Measurements from ENCODE around the gene CLASP1. TPM values are rescaled to one million over a fixed set of nuclear protein-coding genes. Genes with fewer than 3 reads are reported as not detected.
"Not testable (repeated sequence)": the region's sequence is repeated elsewhere in the genome, so short reads cannot be mapped to it uniquely, and the experiment has no call there.

The CLASP1 gene
- total RNA-seq, 1 donor from 2014 or later: 95.1 TPM

DNA sequence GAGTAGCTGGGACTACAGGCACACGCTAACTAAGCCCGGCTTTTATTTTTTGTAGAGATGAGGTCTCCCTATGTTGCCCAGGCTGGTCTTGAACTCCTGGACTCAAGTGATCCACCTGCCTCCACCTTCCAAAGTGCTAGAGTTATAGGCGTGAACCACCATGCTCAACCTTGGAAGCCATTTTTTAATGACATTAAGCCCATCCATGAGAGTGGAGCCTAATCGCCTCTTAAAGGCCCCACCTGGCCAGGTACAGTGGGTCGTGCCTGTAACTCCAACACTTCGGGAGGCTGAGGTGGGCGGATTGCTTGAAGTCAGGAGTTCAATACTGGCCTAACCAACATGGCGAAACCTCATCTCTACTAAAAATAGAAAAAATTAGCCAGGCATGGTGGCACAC, 322.6 kb downstream of the CLASP1 start:
- H3K4me3 Mint-ChIP-seq (ENCODE audit: unreplicated experiment): no peak overlapping the region
- H3K4me1 Mint-ChIP-seq (ENCODE audit: unreplicated experiment): no peaks in the 10 kb centered on the region
- TF ChIP-seq, protein P1, sequence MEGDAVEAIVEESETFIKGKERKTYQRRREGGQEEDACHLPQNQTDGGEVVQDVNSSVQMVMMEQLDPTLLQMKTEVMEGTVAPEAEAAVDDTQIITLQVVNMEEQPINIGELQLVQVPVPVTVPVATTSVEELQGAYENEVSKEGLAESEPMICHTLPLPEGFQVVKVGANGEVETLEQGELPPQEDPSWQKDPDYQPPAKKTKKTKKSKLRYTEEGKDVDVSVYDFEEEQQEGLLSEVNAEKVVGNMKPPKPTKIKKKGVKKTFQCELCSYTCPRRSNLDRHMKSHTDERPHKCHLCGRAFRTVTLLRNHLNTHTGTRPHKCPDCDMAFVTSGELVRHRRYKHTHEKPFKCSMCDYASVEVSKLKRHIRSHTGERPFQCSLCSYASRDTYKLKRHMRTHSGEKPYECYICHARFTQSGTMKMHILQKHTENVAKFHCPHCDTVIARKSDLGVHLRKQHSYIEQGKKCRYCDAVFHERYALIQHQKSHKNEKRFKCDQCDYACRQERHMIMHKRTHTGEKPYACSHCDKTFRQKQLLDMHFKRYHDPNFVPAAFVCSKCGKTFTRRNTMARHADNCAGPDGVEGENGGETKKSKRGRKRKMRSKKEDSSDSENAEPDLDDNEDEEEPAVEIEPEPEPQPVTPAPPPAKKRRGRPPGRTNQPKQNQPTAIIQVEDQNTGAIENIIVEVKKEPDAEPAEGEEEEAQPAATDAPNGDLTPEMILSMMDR (IDR thresholded peaks at IDR 0.05; ENCODE audit: unreplicated experiment): no peak
- no peak for DNase-seq (ENCODE audit: low spot score)
- H3K27ac Mint-ChIP-seq (ENCODE audit: unreplicated experiment): no peak overlapping the region
- H3K27me3 Mint-ChIP-seq (ENCODE audit: unreplicated experiment): no peaks in the 10 kb centered on the region
- H3K9me3 Mint-ChIP-seq (ENCODE audit: unreplicated experiment): no peaks in the 10 kb centered on the region
- H3K36me3 Mint-ChIP-seq (ENCODE audit: low read depth, unreplicated experiment): no peaks in the 10 kb centered on the region

DNA sequence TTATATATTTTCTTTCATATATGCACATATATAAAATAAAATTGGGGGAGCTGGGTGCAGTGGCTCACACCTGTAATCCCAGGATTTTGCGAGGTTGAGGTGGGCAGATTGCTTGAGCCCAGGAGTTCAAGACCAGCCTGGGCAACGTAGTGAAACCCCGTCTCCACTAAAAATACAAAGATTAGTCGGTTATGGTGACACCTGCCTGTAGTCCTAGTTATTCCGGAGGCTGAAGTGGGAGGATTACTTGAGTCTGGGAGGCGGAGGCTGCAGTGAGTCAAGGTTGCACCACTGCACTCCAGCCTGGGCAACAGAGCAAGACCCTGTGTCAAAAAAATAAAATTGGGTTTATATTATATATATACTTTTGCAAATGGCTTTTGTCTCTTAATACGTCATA, 324.7 kb downstream of the CLASP1 start:
- Mint-ChIP-seq H3K27me3 (ENCODE audit: unreplicated experiment) (no peaks in the 10 kb centered on the region), H3K4me1 (ENCODE audit: unreplicated experiment) (no peaks in the 10 kb centered on the region), H3K27ac (ENCODE audit: unreplicated experiment) (no peak overlapping the region), H3K4me3 (ENCODE audit: unreplicated experiment) (no peak overlapping the region), H3K36me3 (ENCODE audit: low read depth, unreplicated experiment) (no peaks in the 10 kb centered on the region), H3K9me3 (ENCODE audit: unreplicated experiment) (no peaks in the 10 kb centered on the region)
- no peak for DNase-seq (ENCODE audit: low spot score)
- TF ChIP-seq, protein P1 (IDR thresholded peaks at IDR 0.05; ENCODE audit: unreplicated experiment): no peak

DNA sequence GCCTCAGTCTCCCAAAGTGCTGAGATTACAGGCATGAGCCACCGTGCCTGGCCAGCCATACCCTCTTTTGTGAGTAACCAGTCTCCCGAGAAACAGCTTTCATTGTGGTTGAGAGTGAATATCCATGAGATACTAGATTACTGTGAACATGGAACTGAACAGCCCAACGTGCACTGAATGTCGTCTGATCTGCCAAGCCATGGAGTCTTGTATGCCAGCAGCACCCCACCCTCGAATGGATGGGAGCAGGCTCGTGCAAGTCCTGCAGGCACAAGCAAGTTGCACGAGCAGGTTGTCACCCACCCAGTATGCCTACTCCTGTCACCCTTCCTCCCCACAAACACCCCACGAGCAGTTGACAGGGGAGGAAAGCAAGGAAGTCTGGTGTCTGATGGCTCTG, 327.8 kb downstream of the CLASP1 start:
- Mint-ChIP-seq H3K36me3 (ENCODE audit: low read depth, unreplicated experiment) (no peaks in the 10 kb centered on the region), H3K27ac (ENCODE audit: unreplicated experiment) (no peak overlapping the region), H3K9me3 (ENCODE audit: unreplicated experiment) (no peaks in the 10 kb centered on the region), H3K4me1 (ENCODE audit: unreplicated experiment) (no peaks in the 10 kb centered on the region), H3K4me3 (ENCODE audit: unreplicated experiment) (no peak overlapping the region), H3K27me3 (ENCODE audit: unreplicated experiment) (no peaks in the 10 kb centered on the region)
- DNase-seq (ENCODE audit: low spot score): no peak
- TF ChIP-seq, protein P1 (IDR thresholded peaks at IDR 0.05; ENCODE audit: unreplicated experiment): no peak

DNA sequence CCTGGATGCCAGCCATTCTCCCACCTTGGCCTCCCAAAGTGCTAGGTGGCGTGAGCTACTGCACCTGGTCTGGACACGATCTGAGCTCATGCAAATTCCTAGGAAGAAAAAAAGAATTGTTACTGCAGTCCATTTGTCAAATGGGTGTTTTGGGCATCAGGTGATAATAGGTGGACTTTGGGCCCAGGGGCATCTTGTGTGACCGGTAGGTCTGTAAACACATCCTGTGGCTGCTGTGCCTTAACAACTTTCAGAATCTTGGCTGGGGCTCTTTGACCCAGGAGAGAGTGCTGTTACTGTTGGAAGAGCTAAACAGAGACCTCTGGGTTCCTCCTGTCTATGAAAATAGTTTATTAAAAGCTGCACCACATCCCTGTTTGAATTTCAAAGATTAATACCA, 329.3 kb downstream of the CLASP1 start:
- no peak for DNase-seq (ENCODE audit: low spot score)
- H3K27me3 Mint-ChIP-seq (ENCODE audit: unreplicated experiment): peaks cover 1% of the 10 kb centered on the region
- H3K9me3 Mint-ChIP-seq (ENCODE audit: unreplicated experiment): no peaks in the 10 kb centered on the region
- no peak overlapping the region for H3K4me3 Mint-ChIP-seq (ENCODE audit: unreplicated experiment)
- H3K27ac Mint-ChIP-seq (ENCODE audit: unreplicated experiment): no peak overlapping the region
- TF ChIP-seq, protein P1 (IDR thresholded peaks at IDR 0.05; ENCODE audit: unreplicated experiment): no peak
- H3K4me1 Mint-ChIP-seq (ENCODE audit: unreplicated experiment): no peaks in the 10 kb centered on the region
- no peaks in the 10 kb centered on the region for H3K36me3 Mint-ChIP-seq (ENCODE audit: low read depth, unreplicated experiment)

DNA sequence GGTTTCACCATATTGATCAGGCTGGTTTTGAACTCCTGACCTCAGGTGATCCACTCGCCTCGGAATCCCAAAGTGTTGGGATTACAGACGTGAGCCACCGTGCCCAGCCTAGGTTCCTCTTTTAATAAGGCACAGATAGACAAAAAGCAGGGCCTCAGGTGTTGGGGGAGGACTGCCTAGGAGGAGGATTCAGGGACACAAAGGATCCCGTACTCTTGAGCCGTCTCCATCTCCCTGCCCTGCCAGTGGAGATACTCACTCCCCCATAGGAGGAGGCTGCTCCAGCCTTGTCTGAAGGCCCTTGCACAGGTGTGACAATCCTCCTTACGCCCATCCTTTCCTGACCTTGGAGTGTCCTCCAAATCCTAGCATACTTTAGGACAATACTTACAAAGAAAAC, 332.3 kb downstream of the CLASP1 start:
- Mint-ChIP-seq H3K36me3 (ENCODE audit: low read depth, unreplicated experiment) (no peaks in the 10 kb centered on the region), H3K4me3 (ENCODE audit: unreplicated experiment) (no peak overlapping the region), H3K9me3 (ENCODE audit: unreplicated experiment) (no peaks in the 10 kb centered on the region), H3K4me1 (ENCODE audit: unreplicated experiment) (no peaks in the 10 kb centered on the region), H3K27ac (ENCODE audit: unreplicated experiment) (no peak overlapping the region), H3K27me3 (ENCODE audit: unreplicated experiment) (peaks cover 1% of the 10 kb centered on the region)
- TF ChIP-seq, protein P1 (IDR thresholded peaks at IDR 0.05; ENCODE audit: unreplicated experiment): no peak
- no peak for DNase-seq (ENCODE audit: low spot score)

DNA sequence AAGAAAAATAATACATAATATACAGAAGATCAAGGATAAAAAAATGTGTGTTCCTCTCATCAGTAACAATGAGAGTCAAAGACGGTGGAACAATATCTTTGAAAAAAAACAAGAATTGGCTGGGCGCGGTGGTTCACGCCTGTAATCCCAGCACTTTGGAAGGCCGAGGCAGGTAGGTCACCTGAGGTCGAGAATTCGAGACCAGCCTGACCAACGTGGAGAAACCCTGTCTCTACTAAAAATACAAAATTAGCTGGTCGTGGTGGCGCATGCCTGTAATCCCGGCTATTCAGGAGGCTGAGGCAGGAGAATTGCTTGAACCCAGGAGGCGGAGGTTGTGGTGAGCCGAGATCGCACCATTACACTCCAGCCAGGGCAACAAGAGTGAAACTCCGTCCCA, 335.6 kb downstream of the CLASP1 start:
- H3K36me3 Mint-ChIP-seq (ENCODE audit: low read depth, unreplicated experiment); H3K27ac Mint-ChIP-seq (ENCODE audit: unreplicated experiment); DNase-seq (ENCODE audit: low spot score); H3K27me3 Mint-ChIP-seq (ENCODE audit: unreplicated experiment); H3K4me3 Mint-ChIP-seq (ENCODE audit: unreplicated experiment); H3K9me3 Mint-ChIP-seq (ENCODE audit: unreplicated experiment): not testable (repeated sequence)
- H3K4me1 Mint-ChIP-seq (ENCODE audit: unreplicated experiment): peaks cover 14% of the 10 kb centered on the region
